GM12878 (cell line): ENCODE results near the gene RET. TPM values are rescaled to one million over a fixed set of nuclear protein-coding genes. Genes with fewer than 3 reads are reported as not detected.
A peak's percentile ranks its signal among the peaks of the same experiment; 100 is the strongest.

Experiments used
- ATAC-seq: fragments of 200-7000 bp; cut with Tn5 transposase; 3 replicates; pipeline ENCODE4 v1.9.1; 2020; ENCODE audit warnings: mild to moderate bottlenecking, moderate library complexity
- BruUV-seq: library from RNA; stranded (reverse); fragments of 400-500 nt; replicated peaks from 2 replicates; lab custom pipeline; 2021; lab: Mats Ljungman, UMichigan
- CTCF ChIA-PET: fragments of 300-600 bp; sonication (Branson Sonifier 250); formaldehyde crosslinking; extraction: SDS; loops from one replicate; lab custom pipeline; 2021; ENCODE audit warnings: inconsistent platforms; lab: Yijun Ruan, JAX
- POLR2A ChIA-PET: fragments of 350-600 bp; formaldehyde crosslinking; extraction: SDS; loops from one replicate; lab custom pipeline; 2021; ENCODE audit warnings: inconsistent platforms; lab: Charles Lee
- RAD21 ChIA-PET: fragments of 300-600 bp; sonication (Branson Sonifier 250); formaldehyde crosslinking; loops from one replicate; lab custom pipeline; 2023; ENCODE audit warnings: antibody characterized with exemption; ENCODE audit not compliant: unreplicated experiment; lab: Charles Lee
- SMC1A ChIA-PET: fragments of 300-600 bp; sonication (Branson Sonifier 250); formaldehyde crosslinking; loops from one replicate; lab custom pipeline; 2023; ENCODE audit not compliant: unreplicated experiment, uncharacterized antibody; lab: Charles Lee
- DNase-seq: peaks from one replicate; pipeline ENCODE4 v3.0.0-alpha.2; 2011; ENCODE audit warnings: low read depth, low spot score
- FAIRE-seq: peaks from 3 replicates; lab custom pipeline; 2011; peaks lifted over from hg19 to GRCh38; lab: Jason Lieb, UNC
- H2AFZ ChIP-seq: 2 replicates; pipeline ENCODE4 v1.6.0; 2011; ENCODE audit warnings: low read depth, low read length, control low read depth; ENCODE audit not compliant: control insufficient read depth
- H3K27ac ChIP-seq: 2 replicates; pipeline ENCODE4 v1.5.1; 2011; ENCODE audit warnings: control low read depth; ENCODE audit not compliant: control insufficient read depth, insufficient read depth
- H3K27me3 ChIP-seq, 2 experiments: replicated peaks in 1 of 2; 2 replicates each; pipeline versions ENCODE4 v1.6.0 to v1.6.1; 2011; ENCODE audit warnings: low read length in 1 of 2; ENCODE audit not compliant: control insufficient read depth in 2 of 2, insufficient read depth in 2 of 2
- H3K36me3 ChIP-seq, 2 experiments: 2 replicates each; pipeline ENCODE4 v1.5.1; 2011; ENCODE audit warnings: low read length in 1 of 2; ENCODE audit not compliant: control insufficient read depth in 2 of 2, insufficient read depth in 2 of 2
- H3K4me1 ChIP-seq: 2 replicates; pipeline ENCODE4 v1.6.1; 2011; ENCODE audit warnings: mild to moderate bottlenecking, low read length, moderate library complexity, mixed read lengths; ENCODE audit not compliant: control insufficient read depth, insufficient read depth
- H3K4me2 ChIP-seq: 2 replicates; pipeline ENCODE4 v1.6.0; 2011; ENCODE audit warnings: control low read depth; ENCODE audit not compliant: control insufficient read depth, insufficient read depth
- H3K4me3 ChIP-seq: fragments of 200-600 bp; sonication (generic); 2 replicates; pipeline ENCODE4 v1.5.1; 2016
- H3K79me2 ChIP-seq: 2 replicates; pipeline ENCODE4 v1.6.0; 2011; ENCODE audit warnings: low read length; ENCODE audit not compliant: control insufficient read depth, insufficient read depth
- H3K9ac ChIP-seq: 2 replicates; pipeline ENCODE4 v1.8.0; 2011; ENCODE audit warnings: low read length, control low read depth, mixed read lengths; ENCODE audit not compliant: control insufficient read depth, insufficient read depth
- H3K9me3 ChIP-seq: replicated peaks from 3 replicates; pipeline ENCODE4 v1.5.1; 2011; ENCODE audit warnings: mild to moderate bottlenecking, low read length; ENCODE audit not compliant: control insufficient read depth, insufficient read depth
- H4K20me1 ChIP-seq: 2 replicates; pipeline ENCODE4 v1.6.0; 2011; ENCODE audit not compliant: control insufficient read depth, insufficient read depth
- BCL3 ChIP-seq: IDR thresholded peaks from 2 replicates; pipeline ENCODE4 v1.6.1; 2011; ENCODE audit warnings: borderline replicate concordance, low read depth, mild to moderate bottlenecking, moderate library complexity, low read length; ENCODE audit not compliant: insufficient read depth, poor library complexity, severe bottlenecking
- IRF3 ChIP-seq: fragments of 450-650 bp; IDR thresholded peaks from 2 replicates; pipeline ENCODE4 v1.6.1; 2014; ENCODE audit warnings: mild to moderate bottlenecking
- MXI1 ChIP-seq: fragments of 150-350 bp; IDR thresholded peaks from 2 replicates; pipeline ENCODE4 v1.6.1; 2011; ENCODE audit warnings: low read depth, mild to moderate bottlenecking, inconsistent platforms, low read length, improper control_type of control experiment
- RAD51 ChIP-seq: fragments of 450-650 bp; IDR thresholded peaks from 2 replicates; pipeline ENCODE4 v1.6.1; 2016; ENCODE audit warnings: moderate library complexity, mild to moderate bottlenecking, inconsistent platforms
- WGBS: methylation state at CpG from one replicate; pipeline ENCODE4 v1.1.6; 2016; ENCODE audit warnings: low lambda C conversion rate; ENCODE audit not compliant: insufficient replicate concordance, insufficient coverage; ENCODE audit errors: missing lambda C conversion rate; 5-methylcytosine and 5-hydroxymethylcytosine counted together
- in situ Hi-C: fragments of 300-500 bp; cut with MboI; formaldehyde crosslinking; loops from 9 replicates; pipeline ENCODE4 v1.14.3; 2018; ENCODE audit warnings: mixed read lengths
- intact Hi-C: fragments of 100-400 bp; cut with micrococcal nuclease; formaldehyde crosslinking; loops from one replicate; pipeline ENCODE4 v1.14.2; 2022; ENCODE audit not compliant: unreplicated experiment
- polyA plus RNA-seq, 11 experiments: library from polyadenylated mRNA; depleted of rRNA in 4 of 11; unstranded in 6 of 11; stranded (reverse) in 5 of 11; fragments of >200 nt; fragmentation: Nextera tagmentation in 4 of 11; fragmentation: Illumina TruSeq in 1 of 11; extraction: Ambion mirVana in 4 of 11; extraction: Trizol in 1 of 11; gene quantifications; 1 replicate in 1 of 11; 2 replicates in 10 of 11; pipeline versions ENCODE4 v1.2.1 to v1.2.3, GENCODE V29; 2011 to 2016; ENCODE audit warnings: inconsistent platforms in 2 of 11, missing spikeins in 2 of 11, low read depth in 1 of 11
- total RNA-seq, 4 experiments: library from RNA; depleted of rRNA in 3 of 4; stranded (reverse); fragments of >200 nt in 3 of 4; fragmentation: Illumina TruSeq in 1 of 4; extraction: Trizol in 1 of 4; gene quantifications; 2 replicates each; pipeline versions ENCODE4 v1.2.1 to v1.2.3, GENCODE V29; 2013 to 2021

RET gene
- total and polyA plus RNA-seq, 10 of the 15 experiments (the other 5 are each of a cell fraction or from before 2014, with no cell fraction given), result not detected

GRCh38 chr10:43127442-43127841 is 50.6 kb downstream of the RET start:
- H3K4me3 ChIP-seq, result 0 out of 2 replicates have a peak overlapping the region, but pooled peaks have one; percentile 6
- TF ChIP-seq RAD51 (no peak), BCL3 (no peak), IRF3 (no peak), MXI1 (no peak)
- ATAC-seq, result no peak
- ChIA-PET CTCF (no interaction called here), RAD21 (interaction anchor here (0.7 kb wide), 1 partner anchor 1605 kb away, joined by 3 read pairs; no protein-coding TSS in a partner anchor), SMC1A (no interaction called here), POLR2A (no interaction called here)
- 66% methylated on average over 9 of the region's 9 CpGs for WGBS
- no peaks in the 10 kb centered on the region for H3K79me2 ChIP-seq
- H3K9ac ChIP-seq, result no peak overlapping the region
- BruUV-seq, result no TSS peak
- no peak overlapping the region for H2AFZ ChIP-seq
- in situ Hi-C loops, result loop anchor here (25.0 kb wide), 2 partner anchors 285 to 490 kb away; partner anchors contain the start of genes HNRNPF and ZNF33B
- H3K4me1 ChIP-seq, result peaks cover 25% of the 10 kb centered on the region
- no peaks in the 10 kb centered on the region for H3K36me3 ChIP-seq
- no peak for FAIRE-seq
- H3K27ac ChIP-seq, result no peak overlapping the region
- H4K20me1 ChIP-seq, result no peaks in the 10 kb centered on the region
- no peaks in the 10 kb centered on the region for H3K9me3 ChIP-seq
- H3K4me2 ChIP-seq, result peak overlapping the region; percentile 50; the same call in 1 of the 2 replicates
- intact Hi-C loops, result no loop called here
- DNase-seq, result no peak
- H3K27me3 ChIP-seq, result no peaks in the 10 kb centered on the region
